ENCODE data around the gene LTN1. TPM values are rescaled to one million over a fixed set of nuclear protein-coding genes. Genes with fewer than 3 reads are reported as not detected.

LTN1 gene
- total RNA-seq, 1 experiment from 2014 or later: 8.7 TPM

Other genes starting within 250 kb of the LTN1 start
- gene RWDD2B, start 26.5 kb upstream of the LTN1 start, total RNA-seq (2021; ENCODE audit: unreplicated experiment): 24.5 TPM
- gene USP16, start 31.8 kb upstream of the LTN1 start, total RNA-seq (2021; ENCODE audit: unreplicated experiment): 35.9 TPM
- 355 TPM for gene CCT8, start 80.8 kb upstream of the LTN1 start, total RNA-seq (2021; ENCODE audit: unreplicated experiment)
- 0.57 TPM for gene MAP3K7CL, start 137.8 kb upstream of the LTN1 start, total RNA-seq (2021; ENCODE audit: unreplicated experiment)

Data from HCT116 (cell line).